B cell (primary cell): ENCODE data around the gene NEMP1. TPM values are rescaled to one million over a fixed set of nuclear protein-coding genes. Genes with fewer than 3 reads are reported as not detected.

Experiments used
- ATAC-seq: fragments of 200-7000 bp; cut with Tn5 transposase; one replicate; pipeline ENCODE4 v1.10.0; 2021; ENCODE audit warnings: low read depth, mild to moderate bottlenecking, moderate number of reproducible peaks, moderate library complexity
- CTCF ChIA-PET: fragments of 350-600 bp; sonication (Branson Sonifier 250); formaldehyde crosslinking; loops from one replicate; lab custom pipeline; 2021; ENCODE audit warnings: antibody characterized with exemption, inconsistent platforms; lab: Charles Lee
- POLR2A ChIA-PET: fragments of 350-600 bp; sonication (Branson Sonifier 250); formaldehyde crosslinking; loops from one replicate; lab custom pipeline; 2021; ENCODE audit warnings: antibody characterized with exemption; lab: Charles Lee
- DNase-seq: peaks from one replicate; pipeline ENCODE4 v3.0.0; 2013
- H2AFZ ChIP-seq: 2 replicates; pipeline ENCODE4 v1.6.1; 2012; ENCODE audit warnings: mild to moderate bottlenecking, low read depth, low read length; ENCODE audit not compliant: insufficient read depth, poor library complexity, severe bottlenecking
- H3K27ac ChIP-seq, 2 donors: 1 replicate in 1 of 2; 2 replicates in 1 of 2; pipeline ENCODE4 v1.5.1; 2012 to 2013; ENCODE audit warnings: low read length in 2 of 2, mild to moderate bottlenecking in 2 of 2, moderate library complexity in 1 of 2
- H3K27me3 ChIP-seq, 4 experiments: fragments of 200-600 bp in 1 of 4; sonication (generic) in 1 of 4; replicated peaks in 1 of 4; 1 replicate in 2 of 4; 2 replicates in 2 of 4; pipeline versions ENCODE4 v1.6.1 to v1.7.0; 2013 to 2016; ENCODE audit warnings: low read length in 3 of 4, mild to moderate bottlenecking in 2 of 4, mixed read lengths in 1 of 4, moderate library complexity in 1 of 4; ENCODE audit not compliant: insufficient read depth in 4 of 4, control insufficient read depth in 3 of 4; ENCODE audit errors: control extremely low read depth in 1 of 4
- H3K36me3 ChIP-seq, 2 experiments: replicated peaks in 1 of 2; 1 replicate in 1 of 2; 2 replicates in 1 of 2; pipeline versions ENCODE4 v1.6.1 to v1.7.1; 2013; ENCODE audit warnings: low read length in 1 of 2; ENCODE audit not compliant: insufficient read depth in 2 of 2, control insufficient read depth in 1 of 2; ENCODE audit errors: control extremely low read depth in 1 of 2, extremely low read depth in 1 of 2
- H3K4me1 ChIP-seq, 2 donors: fragments of 200-600 bp in 1 of 2; sonication (generic) in 1 of 2; 1 replicate in 1 of 2; 2 replicates in 1 of 2; pipeline versions ENCODE4 v1.5.1 to v1.6.1; 2013 to 2017; ENCODE audit warnings: low read length in 2 of 2; ENCODE audit not compliant: control insufficient read depth in 2 of 2, insufficient read depth in 2 of 2
- H3K4me2 ChIP-seq: replicated peaks from 2 replicates; pipeline ENCODE3; 2012; ENCODE audit warnings: mild to moderate bottlenecking, low read depth, low read length; ENCODE audit not compliant: poor library complexity, severe bottlenecking
- H3K4me3 ChIP-seq, 5 experiments: fragments of 200-600 bp in 1 of 5; sonication (generic) in 1 of 5; 1 replicate in 3 of 5; 2 replicates in 2 of 5; pipeline versions ENCODE4 v1.5.1 to v1.7.0; 2011 to 2016; ENCODE audit warnings: low read length in 4 of 5, mild to moderate bottlenecking in 4 of 5, low read depth in 2 of 5, control low read depth in 1 of 5, moderate library complexity in 1 of 5; ENCODE audit not compliant: insufficient read depth in 1 of 5; ENCODE audit errors: control extremely low read depth in 1 of 5, extremely low read depth in 1 of 5
- H3K79me2 ChIP-seq: fragments of 200-600 bp; sonication (generic); one replicate; pipeline ENCODE4 v1.6.0; 2016; ENCODE audit warnings: low read length; ENCODE audit not compliant: control insufficient read depth, insufficient read depth
- H3K9ac ChIP-seq: fragments of 200-600 bp; sonication (generic); 2 replicates; pipeline ENCODE4 v1.6.1; 2017; ENCODE audit warnings: mild to moderate bottlenecking, low read length, moderate library complexity
- H3K9me3 ChIP-seq, 3 donors: one replicate each; pipeline versions ENCODE4 v1.6.1 to v1.7.1; 2013; ENCODE audit warnings: low read length in 2 of 3; ENCODE audit not compliant: control insufficient read depth in 2 of 3, insufficient read depth in 1 of 3; ENCODE audit errors: control extremely low read depth in 1 of 3
- H4K20me1 ChIP-seq: 2 replicates; pipeline ENCODE4 v1.6.0; 2012; ENCODE audit warnings: mild to moderate bottlenecking, low read length; ENCODE audit not compliant: insufficient read depth, control insufficient read depth, poor library complexity, severe bottlenecking
- H3K27ac Mint-ChIP-seq: one replicate; pipeline ENCODE4 v1.8.0; 2021; ENCODE audit warnings: mixed read lengths
- H3K27me3 Mint-ChIP-seq: one replicate; pipeline ENCODE4 v1.8.0; 2021; ENCODE audit warnings: mixed read lengths
- H3K4me1 Mint-ChIP-seq: one replicate; pipeline ENCODE4 v1.8.0; 2021; ENCODE audit warnings: mixed read lengths
- H3K4me3 Mint-ChIP-seq: one replicate; pipeline ENCODE4 v1.8.0; 2021; ENCODE audit warnings: mixed read lengths
- H3K9me3 Mint-ChIP-seq: one replicate; pipeline ENCODE4 v1.8.0; 2022; ENCODE audit warnings: mixed read lengths; ENCODE audit not compliant: insufficient read depth
- CTCF ChIP-seq: fragments of 200-600 bp; IDR thresholded peaks from one replicate; pipeline ENCODE4 v1.8.0; 2022; ENCODE audit warnings: antibody characterized with exemption, mild to moderate bottlenecking
- EZH2 ChIP-seq: IDR thresholded peaks from 2 replicates; pipeline ENCODE4 v1.6.1; 2012; ENCODE audit warnings: borderline replicate concordance, low read depth, mild to moderate bottlenecking, moderate library complexity, low read length; ENCODE audit not compliant: insufficient read depth, poor library complexity, severe bottlenecking
- WGBS: methylation state at CpG from one replicate; pipeline ENCODE4 v1.1.5; 2013; ENCODE audit warnings: missing lambda C conversion rate; ENCODE audit not compliant: insufficient coverage; 5-methylcytosine and 5-hydroxymethylcytosine counted together
- intact Hi-C: fragments of 100-400 bp; cut with micrococcal nuclease; formaldehyde crosslinking; loops from one replicate; pipeline ENCODE4 v1.10.0; 2022
- polyA plus RNA-seq: library from polyadenylated mRNA; depleted of rRNA; stranded (reverse); fragments of >200 nt; gene quantifications from 2 replicates; pipeline ENCODE4 v1.2.3, GENCODE V29; 2012
- total RNA-seq, 2 donors: library from RNA; stranded (reverse); fragments of 120-200 nt in 1 of 2; gene quantifications; 1 replicate in 1 of 2; 2 replicates in 1 of 2; pipeline versions ENCODE4 v1.2.3 to v1.2.4, GENCODE V29; 2013 to 2022

The NEMP1 gene
- total and polyA plus RNA-seq, 2 donors (not counting 1 experiment from before 2014, with no cell fraction given): 13.6 to 35.0 TPM

- H3K27ac ChIP-seq: peak within 1 kb of the TSS; percentile 96 to 100
- 0% methylated on average over 6 of the region's 13 CpGs for whole genome bisulfite sequencing
- ChIA-PET CTCF (interaction anchor here (0.6 to 14.2 kb wide), 33 partner anchors 9 to 993 kb away, joined by 3 to 420 read pairs (median 8); partner anchors contain the start of genes HSD17B6, NAB2, NACA and NEMP1), POLR2A (interaction anchor here (0.6 to 5.0 kb wide), 27 partner anchors 8 to 1184 kb away, joined by 3 to 139 read pairs (median 6); partner anchors contain the start of genes ANKRD52, ARHGAP9, BAZ2A and ESYT1)
- H3K4me1 ChIP-seq: peaks cover 20 to 40% of the 10 kb centered on the region in 2 donors
- ATAC-seq (peak; percentile 60), DNase-seq (peak; percentile 92)
- Mint-ChIP-seq H3K4me1 (peaks cover 43% of the 10 kb centered on the region), H3K9me3 (no peaks in the 10 kb centered on the region), H3K27me3 (no peaks in the 10 kb centered on the region), H3K27ac (peak within 1 kb of the TSS; percentile 98), H3K4me3 (peak within 1 kb of the TSS; percentile 99)
- peaks cover 67% of the 10 kb centered on the region for H3K79me2 ChIP-seq
- peak within 1 kb of the TSS; percentile 93 for H3K9ac ChIP-seq
- H3K27me3 ChIP-seq: no peaks in the 10 kb centered on the region
- H3K9me3 ChIP-seq: no peaks in the 10 kb centered on the region
- peak within 1 kb of the TSS; percentile 96 for H3K4me2 ChIP-seq
- peak within 1 kb of the TSS; percentile 87 to 100 (median 100) for H3K4me3 ChIP-seq
- TF ChIP-seq CTCF (no peak), EZH2 (no peak)
- intact Hi-C loops: loop anchor here (2.0 to 5.0 kb wide), 3 partner anchors 32 to 346 kb away; partner anchors contain the start of genes GLI1, INHBE and NEMP1
- peaks cover 41% of the 10 kb centered on the region for H4K20me1 ChIP-seq
- peaks cover 2 to 34% of the 10 kb centered on the region in 2 experiments for H3K36me3 ChIP-seq
- peak within 1 kb of the TSS; percentile 60 for H2AFZ ChIP-seq
These were observed 32.6 kb upstream of the NEMP1 start, which contains the start of gene STAT6 for GRCh38 chr12:57111031-57111734. TSS of gene STAT6 (minus strand) at chr12:57111362. CDS start at chr12:57108278, 3,084 bp downstream.
